Activated CD8-positive, alpha-beta T cell treated with anti-CD3 and anti-CD28 coated beads, Interleukin-2, amount 10 ng/mL, durations not matched to agents 7 days and 5 days (primary cell): Measurements from ENCODE around the gene NEAT1. TPM values are rescaled to one million over a fixed set of nuclear protein-coding genes. Genes with fewer than 3 reads are reported as not detected.

Experiments used
- ATAC-seq: fragments of 150-1000 bp; cut with Tn5 transposase; one replicate; pipeline ENCODE4 v1.10.0; 2021; ENCODE audit warnings: moderate library complexity
- CTCF ChIA-PET: fragments of 350-600 bp; sonication (Branson Sonifier 250); formaldehyde crosslinking; loops from one replicate; lab custom pipeline; 2021; ENCODE audit warnings: antibody characterized with exemption; lab: Charles Lee
- POLR2A ChIA-PET: fragments of 350-600 bp; sonication (Branson Sonifier 250); formaldehyde crosslinking; loops from one replicate; lab custom pipeline; 2021; ENCODE audit warnings: antibody characterized with exemption; lab: Charles Lee
- DNase-seq: peaks from one replicate; pipeline ENCODE4 v3.0.0-alpha.2; 2020
- H3K27ac Mint-ChIP-seq: one replicate; pipeline ENCODE4 v1.8.0; 2021; ENCODE audit warnings: mild to moderate bottlenecking, mixed read lengths
- H3K27me3 Mint-ChIP-seq: one replicate; pipeline ENCODE4 v1.8.0; 2021; ENCODE audit warnings: low read depth, mixed read lengths
- H3K36me3 Mint-ChIP-seq: one replicate; pipeline ENCODE4 v1.8.0; 2021; ENCODE audit warnings: low read depth, mixed read lengths
- H3K4me1 Mint-ChIP-seq: one replicate; pipeline ENCODE4 v1.8.0; 2021; ENCODE audit warnings: low read depth, mixed read lengths
- H3K4me3 Mint-ChIP-seq: one replicate; pipeline ENCODE4 v1.8.0; 2021; ENCODE audit warnings: mild to moderate bottlenecking, mixed read lengths
- H3K9me3 Mint-ChIP-seq: one replicate; pipeline ENCODE4 v1.8.0; 2022; ENCODE audit warnings: mixed read lengths; ENCODE audit not compliant: insufficient read depth
- total RNA-seq, 2 experiments: library from RNA; stranded (reverse); gene quantifications; one replicate each; pipeline ENCODE4 v1.2.3, GENCODE V29; 2021

Gene NEAT1
- total RNA-seq, 2 experiments from 2014 or later, result 212 to 254 TPM

DNA sequence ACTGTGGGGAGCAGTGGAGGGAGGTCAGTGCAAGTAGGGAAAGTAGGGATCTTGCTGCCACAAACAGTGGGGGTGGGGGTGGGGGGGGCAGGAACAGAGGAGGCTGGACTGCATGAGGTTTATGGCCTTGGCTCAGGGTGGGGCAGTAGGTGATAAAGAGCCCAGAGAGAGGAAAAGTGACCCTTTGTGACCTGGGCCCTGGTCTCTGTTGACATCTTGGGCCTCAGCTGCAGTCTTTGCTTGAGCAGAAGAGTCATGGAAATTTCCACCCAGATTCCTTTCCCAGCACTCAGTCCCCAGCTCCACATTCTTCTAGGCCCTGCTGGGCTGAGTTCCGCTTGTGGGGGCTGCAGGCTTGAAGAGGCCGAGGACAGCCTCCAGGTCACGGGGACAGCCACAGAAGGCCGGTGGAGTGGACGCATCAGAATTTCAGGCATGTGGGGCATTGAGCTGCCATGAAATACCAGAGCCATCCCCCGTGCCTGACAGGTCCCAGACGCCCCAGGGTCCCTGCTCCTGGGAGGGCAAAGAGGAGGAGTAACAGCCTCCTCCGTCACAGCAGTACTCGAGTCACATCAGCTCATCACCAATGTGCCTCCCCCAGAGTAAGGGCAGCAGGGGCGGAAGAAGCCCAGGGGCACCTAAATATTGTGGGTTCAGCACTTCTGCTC lies 66.6 kb downstream of the NEAT1 start:
- Mint-ChIP-seq H3K36me3 (no peaks in the 10 kb centered on the region), H3K4me3 (no peak overlapping the region), H3K27me3 (peaks cover 3% of the 10 kb centered on the region), H3K4me1 (peaks cover 39% of the 10 kb centered on the region), H3K9me3 (no peaks in the 10 kb centered on the region), H3K27ac (no peak overlapping the region)
- DNase-seq (no peak), ATAC-seq (no peak)
- ChIA-PET POLR2A (interaction anchor here (1.0 to 18.7 kb wide), 8 partner anchors 11 to 228 kb away, joined by 3 to 447 read pairs (median 4); partner anchors contain the start of genes MALAT1, NEAT1 and POLA2), CTCF (interaction anchor here (1.1 to 3.5 kb wide), 6 partner anchors 10 to 174 kb away, joined by 3 to 14 read pairs (median 8); no protein-coding TSS in a partner anchor)

- no peaks in the 10 kb centered on the region for H3K36me3 Mint-ChIP-seq
- ATAC-seq (no peak), DNase-seq (no peak)
- H3K9me3 Mint-ChIP-seq, result no peaks in the 10 kb centered on the region
- H3K27me3 Mint-ChIP-seq, result peaks cover 3% of the 10 kb centered on the region
- peaks cover 45% of the 10 kb centered on the region for H3K4me1 Mint-ChIP-seq
- no peak overlapping the region for H3K27ac Mint-ChIP-seq
- ChIA-PET CTCF (interaction anchor here (1.1 to 3.5 kb wide), 4 partner anchors 11 to 174 kb away, joined by 4 to 14 read pairs (median 7); no protein-coding TSS in a partner anchor), POLR2A (interaction anchor here (0.7 to 18.7 kb wide), 7 partner anchors 9 to 66 kb away, joined by 3 to 447 read pairs (median 3); partner anchors contain the start of gene MALAT1)
- no peak overlapping the region for H3K4me3 Mint-ChIP-seq
Observed at GRCh38 chr11:65489706-65490320, 67.2 kb downstream of the NEAT1 start.

DNA sequence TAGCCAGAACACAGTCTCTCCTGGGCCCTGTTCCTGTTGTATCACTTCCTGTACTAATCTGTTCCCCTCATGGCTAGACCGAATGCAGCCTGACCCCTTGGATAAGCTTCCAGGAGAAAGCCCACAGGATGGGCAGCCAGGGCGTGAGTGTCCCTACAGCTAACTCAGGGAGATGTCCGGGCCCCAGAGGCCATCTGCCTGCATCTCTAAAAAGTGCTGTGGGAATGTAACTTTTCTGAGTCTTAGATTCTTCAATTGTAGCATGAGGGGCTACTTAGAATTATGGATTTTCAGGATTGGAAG lies 68.5 kb downstream of the NEAT1 start:
- Mint-ChIP-seq H3K27me3 (no peaks in the 10 kb centered on the region), H3K4me3 (no peak overlapping the region), H3K27ac (no peak overlapping the region), H3K36me3 (no peaks in the 10 kb centered on the region), H3K9me3 (no peaks in the 10 kb centered on the region), H3K4me1 (peaks cover 50% of the 10 kb centered on the region)
- ChIA-PET POLR2A (interaction anchor here (1.6 to 22.4 kb wide), 3 partner anchors 12 to 70 kb away, joined by 7 to 4167 read pairs (median 447); partner anchors contain the start of genes MALAT1 and NEAT1), CTCF (interaction anchor here (0.8 to 2.9 kb wide), 3 partner anchors 13 to 75 kb away, joined by 5 to 25 read pairs (median 8); no protein-coding TSS in a partner anchor)
- DNase-seq (no peak), ATAC-seq (no peak)

DNA sequence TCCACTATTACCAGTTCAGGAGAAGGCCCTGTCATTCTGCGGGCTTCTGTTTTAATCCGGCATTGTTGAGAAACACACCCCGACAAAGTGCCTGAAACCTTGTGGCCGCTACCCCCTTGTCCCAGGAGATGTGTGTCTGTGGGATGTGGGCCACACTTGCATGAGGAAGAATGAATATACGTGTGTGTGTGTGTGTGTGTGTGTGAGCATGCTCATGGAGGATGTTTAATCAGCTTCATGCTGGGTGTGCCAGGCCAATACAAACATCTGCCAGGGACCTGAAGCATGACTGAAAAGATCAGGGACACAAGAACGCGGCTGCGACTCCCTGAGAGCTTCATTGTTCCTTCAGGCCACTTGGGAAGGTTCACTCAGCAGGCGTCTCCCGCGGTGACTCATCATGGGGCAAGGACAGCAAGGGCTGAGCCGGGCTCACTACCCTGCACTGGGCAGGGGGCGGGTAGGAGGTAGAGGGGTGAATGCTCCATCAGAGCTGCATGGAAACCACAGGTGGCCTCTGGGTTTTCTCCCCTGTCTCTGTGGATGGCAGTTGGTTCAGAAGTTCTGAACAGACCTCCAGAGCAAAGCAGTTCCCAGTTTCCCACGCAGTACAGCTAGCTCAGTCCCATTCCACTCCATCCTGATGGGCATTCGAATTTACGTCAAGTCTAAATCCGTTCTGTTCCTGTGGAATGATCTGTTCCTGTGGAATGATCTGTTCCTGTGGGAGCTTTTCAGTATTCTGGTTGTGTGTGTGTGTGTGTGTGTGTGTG lies 69.2 kb downstream of the NEAT1 start:
- Mint-ChIP-seq H3K27me3 (no peaks in the 10 kb centered on the region), H3K36me3 (no peaks in the 10 kb centered on the region), H3K27ac (no peak overlapping the region), H3K4me3 (no peak overlapping the region), H3K9me3 (no peaks in the 10 kb centered on the region), H3K4me1 (peaks cover 57% of the 10 kb centered on the region)
- ChIA-PET CTCF (interaction anchor here (0.8 to 2.9 kb wide), 6 partner anchors 14 to 163 kb away, joined by 3 to 25 read pairs (median 6); no protein-coding TSS in a partner anchor), POLR2A (interaction anchor here (1.6 to 22.4 kb wide), 3 partner anchors 12 to 71 kb away, joined by 7 to 4167 read pairs (median 447); partner anchors contain the start of genes MALAT1 and NEAT1)
- ATAC-seq (no peak), DNase-seq (no peak)

GRCh38 chr11:65492387-65492636 lies 69.7 kb downstream of the NEAT1 start:
- ChIA-PET CTCF (interaction anchor here (1.2 to 2.9 kb wide), 6 partner anchors 14 to 163 kb away, joined by 3 to 25 read pairs (median 8); no protein-coding TSS in a partner anchor), POLR2A (interaction anchor here (1.6 to 22.4 kb wide), 3 partner anchors 11 to 71 kb away, joined by 7 to 4167 read pairs (median 447); partner anchors contain the start of genes MALAT1 and NEAT1)
- Mint-ChIP-seq H3K27me3 (no peaks in the 10 kb centered on the region), H3K36me3 (no peaks in the 10 kb centered on the region), H3K4me1 (peaks cover 59% of the 10 kb centered on the region), H3K27ac (no peak overlapping the region), H3K4me3 (no peak overlapping the region), H3K9me3 (no peaks in the 10 kb centered on the region)
- no peak for DNase-seq
- no peak for ATAC-seq

DNA sequence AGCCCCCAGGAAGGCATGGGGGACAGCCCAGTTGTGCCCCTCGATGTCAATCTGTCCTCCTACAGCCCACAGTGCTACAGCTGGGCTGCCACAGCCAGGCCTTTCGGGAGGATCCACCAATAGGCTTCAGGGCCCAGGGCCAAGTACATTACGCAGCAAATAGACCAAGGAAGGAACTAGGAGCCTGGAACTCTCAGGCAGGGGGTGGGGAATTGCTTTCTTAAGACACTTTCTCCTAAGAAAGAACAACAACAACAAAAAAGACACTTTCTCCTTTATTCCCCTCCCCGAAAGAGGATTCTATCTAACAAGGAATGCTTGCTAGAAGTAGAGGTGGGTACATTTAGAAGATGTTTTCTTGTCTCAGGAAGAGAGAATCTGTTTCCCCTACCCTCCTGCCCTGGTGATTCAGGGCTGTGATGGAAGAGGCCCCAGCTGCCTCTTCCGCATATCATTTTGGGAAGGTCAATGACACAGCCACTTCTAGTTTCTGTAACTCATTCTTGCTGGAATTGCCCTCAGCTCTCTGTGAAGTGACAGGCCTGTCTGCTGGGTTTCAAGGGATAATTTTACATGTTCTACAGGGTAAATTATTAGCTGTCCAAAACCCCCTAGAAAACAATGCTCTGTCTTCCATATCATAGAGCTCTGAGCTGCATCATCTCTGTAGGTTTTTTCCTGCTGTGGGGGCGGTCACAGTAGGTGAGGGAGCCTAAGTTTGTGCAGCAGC lies 70.2 kb downstream of the NEAT1 start:
- ChIA-PET CTCF (interaction anchor here (1.0 to 2.9 kb wide), 7 partner anchors 12 to 164 kb away, joined by 3 to 25 read pairs (median 8); no protein-coding TSS in a partner anchor), POLR2A (interaction anchor here (1.0 to 22.4 kb wide), 4 partner anchors 11 to 72 kb away, joined by 3 to 4167 read pairs (median 620); partner anchors contain the start of genes MALAT1 and NEAT1)
- Mint-ChIP-seq H3K4me3 (no peak overlapping the region), H3K4me1 (peaks cover 54% of the 10 kb centered on the region), H3K27me3 (no peaks in the 10 kb centered on the region), H3K36me3 (no peaks in the 10 kb centered on the region), H3K9me3 (no peaks in the 10 kb centered on the region), H3K27ac (no peak overlapping the region)
- DNase-seq, result no peak
- no peak for ATAC-seq

DNA sequence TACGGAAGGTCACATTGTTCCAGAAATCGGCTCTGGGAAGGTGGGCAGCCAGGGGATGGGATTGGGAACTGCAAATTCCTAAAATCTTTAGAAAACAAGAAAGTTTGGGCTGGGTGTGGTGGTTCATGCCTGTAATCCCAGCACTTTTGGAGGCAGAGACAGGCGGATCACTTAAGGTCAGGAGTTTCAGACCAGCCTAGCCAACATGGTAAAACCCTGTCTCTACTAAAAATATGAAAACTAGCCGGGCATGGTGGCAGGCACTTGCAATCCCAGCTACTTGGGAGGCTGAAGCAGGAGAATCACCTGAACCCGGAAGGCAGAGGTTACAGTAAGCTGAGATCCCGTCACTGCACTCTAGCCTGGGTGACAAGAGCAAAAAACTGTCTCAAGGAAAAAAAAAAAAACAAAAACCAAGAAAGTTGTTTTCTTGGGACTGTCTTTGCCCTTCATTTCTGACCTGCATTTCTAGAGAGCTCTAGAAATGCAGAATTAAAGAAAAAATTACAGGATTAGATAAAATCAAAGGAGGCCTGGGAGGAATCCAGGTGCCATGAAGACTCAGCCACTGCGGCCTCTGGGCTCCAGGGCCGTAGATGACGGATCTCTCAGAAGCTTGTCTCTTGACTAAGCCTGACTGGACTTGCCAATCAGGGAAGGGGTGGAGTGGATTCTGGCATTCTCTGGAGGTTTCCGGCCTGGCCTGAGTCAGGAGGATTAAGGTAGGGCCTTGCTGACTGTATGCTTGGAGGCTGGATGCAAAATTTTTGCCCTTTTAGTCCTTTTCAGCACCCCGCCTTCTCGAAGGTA lies 71.0 kb downstream of the NEAT1 start:
- CTCF ChIA-PET, result interaction anchor here (1.0 to 19.7 kb wide), 7 partner anchors 11 to 77 kb away, joined by 3 to 538 read pairs (median 8); partner anchors contain the start of gene NEAT1
- DNase-seq (no peak), ATAC-seq (no peak)
- Mint-ChIP-seq H3K36me3 (no peaks in the 10 kb centered on the region), H3K27me3 (no peaks in the 10 kb centered on the region), H3K4me3 (no peak overlapping the region), H3K27ac (no peak overlapping the region), H3K9me3 (no peaks in the 10 kb centered on the region), H3K4me1 (peaks cover 48% of the 10 kb centered on the region)
- POLR2A ChIA-PET, result interaction anchor here (1.0 to 22.4 kb wide), 4 partner anchors 10 to 72 kb away, joined by 3 to 4167 read pairs (median 620); partner anchors contain the start of genes MALAT1 and NEAT1

Other genes with a start within 250 kb of the NEAT1 start
- 100 to 1,000 TPM; 170 to 179 TPM for gene CAPN1, start 240.9 kb upstream of the NEAT1 start, total RNA-seq
- gene POLA2, start 160.8 kb upstream of the NEAT1 start, total RNA-seq, result 10 to 100 TPM; 63.6 to 76.1 TPM
- gene CDC42EP2, start 107.9 kb upstream of the NEAT1 start, total RNA-seq, result 1 to 10 TPM in 1 of 2 experiments, under 1 TPM in 1; 0.29 to 1.2 TPM
- 10 to 100 TPM; 56.3 to 56.9 TPM for gene DPF2, start 88.9 kb upstream of the NEAT1 start, total RNA-seq
- 1 to 10 TPM; 1.1 to 1.4 TPM for gene TIGD3, start 68.0 kb upstream of the NEAT1 start, total RNA-seq
- 10 to 100 TPM; 24.5 to 28.2 TPM for gene SLC25A45, start 40.2 kb upstream of the NEAT1 start, total RNA-seq
- gene FRMD8, start 36.2 kb upstream of the NEAT1 start, total RNA-seq, result 10 to 100 TPM; 51.0 to 54.7 TPM
- gene MALAT1, start 76.2 kb downstream of the NEAT1 start, total RNA-seq, result 1,000 to 10,000 TPM; 3,822 to 4,094 TPM
- gene SCYL1, start 102.3 kb downstream of the NEAT1 start, total RNA-seq, result 10 to 100 TPM; 68.0 to 69.5 TPM
- gene LTBP3, start 135.6 kb downstream of the NEAT1 start, total RNA-seq, result 10 to 100 TPM; 64.7 to 70.8 TPM
- 10 to 100 TPM; 39.2 to 40.7 TPM for gene ZNRD2, start 147.7 kb downstream of the NEAT1 start, total RNA-seq
- 10 to 100 TPM; 32.0 to 33.6 TPM for gene FAM89B, start 149.7 kb downstream of the NEAT1 start, total RNA-seq
- gene EHBP1L1, start 153.3 kb downstream of the NEAT1 start, total RNA-seq, result 10 to 100 TPM; 94.4 to 95.3 TPM
- gene KCNK7, start 173.0 kb downstream of the NEAT1 start, total RNA-seq, result under 1 TPM; 0.95 to 0.99 TPM
- 10 to 100 TPM; 56.7 to 66.5 TPM for gene MAP3K11, start 191.4 kb downstream of the NEAT1 start, total RNA-seq
- gene PCNX3, start 193.0 kb downstream of the NEAT1 start, total RNA-seq, result 10 to 100 TPM; 50.1 to 54.8 TPM
- 100 to 1,000 TPM; 245 to 274 TPM for gene SIPA1, start 215.3 kb downstream of the NEAT1 start, total RNA-seq
- gene RELA, start 240.1 kb downstream of the NEAT1 start, total RNA-seq, result 10 to 100 TPM; 72.5 to 82.4 TPM